HK-2 (cell line): ENCODE measurements around the gene TSR2.
"Not testable (repeated sequence)": the region's sequence is repeated elsewhere in the genome, so short reads cannot be mapped to it uniquely, and the experiment has no call there.

Source experiments
- DNase-seq: peaks from one replicate; pipeline ENCODE4 v3.0.0-alpha.2; 2018; ENCODE audit not compliant: unreplicated experiment

TSR2 gene

GRCh38 chrX:54473993-54474859 lies 34.0 kb downstream of the TSR2 start:
- DNase-seq, result peak; percentile 87

DNA sequence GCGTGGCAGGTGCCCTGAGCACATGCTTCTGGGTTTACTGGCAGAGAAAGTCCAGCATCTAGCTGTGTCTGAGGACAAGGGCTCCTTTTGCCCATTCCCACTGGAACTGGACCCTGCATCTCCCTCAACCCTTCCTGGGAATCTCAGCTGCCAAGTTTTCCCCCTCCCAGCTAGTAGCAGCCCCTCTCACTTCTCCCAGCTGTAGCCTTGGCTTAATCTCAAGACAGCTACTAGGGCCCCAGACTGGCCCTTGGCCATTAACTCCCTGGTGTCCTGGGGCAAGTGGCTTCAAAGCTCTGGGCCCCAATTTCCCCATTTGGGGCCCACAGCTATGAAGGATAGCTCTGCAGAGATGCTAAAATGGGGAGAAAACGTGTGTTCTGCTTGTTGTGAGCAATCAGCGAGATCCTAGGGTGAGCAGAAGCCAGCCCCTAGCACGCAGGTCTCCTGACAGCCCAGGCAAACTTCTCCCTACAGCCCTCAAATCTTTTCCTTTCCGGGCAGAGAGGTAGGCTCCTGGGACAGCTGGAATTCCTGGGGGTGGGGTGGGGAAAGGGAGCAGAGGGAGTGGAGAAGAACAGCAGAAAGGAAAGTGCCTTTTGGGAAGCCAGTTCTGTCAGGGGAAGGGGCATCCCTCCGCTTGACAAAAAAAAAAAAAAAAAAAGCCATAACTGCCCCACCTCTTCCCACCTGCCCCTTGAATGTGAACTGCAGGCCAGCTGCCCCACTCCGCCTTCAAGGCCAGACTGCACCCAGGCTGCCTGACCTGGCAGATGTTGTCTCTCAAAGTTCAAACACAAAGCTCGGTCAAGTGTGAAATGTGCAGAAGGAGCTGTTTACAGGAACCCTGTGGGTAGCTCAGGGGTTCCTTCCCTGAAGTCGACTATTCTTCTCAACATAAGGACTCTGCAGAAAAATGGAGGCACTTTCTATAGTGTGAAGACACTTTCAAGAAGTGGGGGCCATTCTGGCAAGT lies 39.2 kb downstream of the TSR2 start:
- no peak for DNase-seq

DNA sequence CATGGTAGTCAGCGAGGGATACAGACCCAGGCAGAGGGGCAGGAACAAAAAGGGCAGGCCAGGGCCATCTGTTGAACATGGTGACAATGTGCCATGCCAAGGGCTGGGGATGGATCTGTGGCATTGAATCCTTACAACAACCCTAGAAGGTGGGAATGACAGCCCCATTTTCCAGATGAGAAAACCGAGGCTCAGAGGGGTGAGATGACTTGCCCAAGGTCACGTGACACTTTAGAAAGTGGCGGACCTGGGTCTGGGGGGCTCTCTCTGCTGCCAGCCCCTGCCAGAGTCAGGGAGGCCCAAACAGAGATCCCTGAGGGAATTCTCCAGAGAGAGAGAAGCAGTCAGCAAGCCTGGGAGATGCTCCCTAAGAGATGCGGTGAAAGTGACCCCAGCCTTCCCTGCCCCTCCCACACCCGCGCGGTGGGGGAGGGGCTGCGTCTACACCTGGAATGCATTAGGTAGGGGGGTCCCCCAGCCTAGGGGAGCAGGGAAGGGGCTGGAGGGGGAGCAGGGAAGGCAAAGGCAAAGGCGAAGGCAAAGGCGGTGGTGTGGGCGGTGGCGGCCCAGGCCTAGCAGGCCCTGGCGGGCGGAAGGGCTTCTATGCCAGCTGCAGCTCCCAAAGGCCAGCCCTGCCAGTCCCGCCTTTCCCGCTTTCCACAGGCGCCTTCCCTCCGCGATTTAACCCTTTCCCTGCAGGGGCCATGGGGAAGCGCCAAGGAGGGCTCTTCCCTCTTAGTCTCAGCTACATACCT lies 42.8 kb downstream of the TSR2 start:
- DNase-seq, result no peak

- DNase-seq, result no peak
Observed at GRCh38 chrX:54483946-54484345, 43.7 kb downstream of the TSR2 start.

- no peak for DNase-seq
Observed at GRCh38 chrX:54484666-54485065, 44.5 kb downstream of the TSR2 start.

- not testable (repeated sequence) for DNase-seq
Observed at GRCh38 chrX:54489819-54490218, 49.6 kb downstream of the TSR2 start.

GRCh38 chrX:54492340-54492739 lies 52.1 kb downstream of the TSR2 start:
- DNase-seq, result peak; percentile 63

DNA sequence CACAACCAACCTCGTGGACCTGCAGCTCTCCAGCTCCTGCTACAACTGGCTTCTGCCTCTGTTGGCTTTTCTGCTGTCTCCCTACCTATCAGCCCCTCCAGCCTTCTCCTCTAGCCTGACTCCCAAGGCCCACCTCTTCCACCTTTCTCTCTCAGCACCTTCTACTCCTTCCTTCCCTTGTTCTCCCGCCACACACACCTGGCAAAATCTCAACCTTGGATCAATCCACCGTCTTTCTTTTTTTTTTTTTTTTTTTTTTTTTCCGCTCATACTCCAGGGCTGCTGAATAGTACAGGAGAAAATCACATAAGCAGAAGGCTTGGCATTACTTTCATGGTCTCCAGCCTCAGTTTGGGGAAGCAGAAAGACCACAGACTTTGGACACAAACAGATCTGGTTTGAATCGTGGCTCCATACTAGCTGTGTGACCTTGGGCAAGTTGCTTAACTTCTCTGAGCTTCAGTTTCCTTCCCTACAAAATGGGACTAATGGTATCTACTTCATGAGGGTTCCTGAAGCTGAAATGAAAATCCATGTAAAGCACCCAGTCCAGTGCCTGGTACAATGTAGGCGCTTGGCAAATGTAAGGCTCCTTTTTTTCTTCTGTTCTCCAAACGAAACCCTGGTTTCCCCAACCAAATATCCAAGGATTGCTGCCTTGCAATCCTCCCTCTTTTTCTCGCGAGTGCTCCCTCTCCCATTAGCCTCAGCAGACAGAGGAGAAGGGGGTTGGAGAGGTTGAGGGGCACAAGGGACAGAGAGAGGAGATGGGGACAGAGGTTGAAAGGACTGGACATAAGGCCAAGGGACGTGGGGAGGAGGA lies 54.2 kb downstream of the TSR2 start:
- DNase-seq, result no peak
